Stimulated activated CD4-positive, alpha-beta T cell treated with anti-CD3 and anti-CD28 coated beads, Interleukin-4, amount 100 ng/mL, for 48 hours (primary cell): ENCODE measurements around the gene SEC31A.
A peak's percentile ranks its signal among the peaks of the same experiment; 100 is the strongest.
"Not testable (repeated sequence)": the region's sequence is repeated elsewhere in the genome, so short reads cannot be mapped to it uniquely, and the experiment has no call there.

Source experiments
- DNase-seq, 2 donors: peaks; one replicate each; pipeline ENCODE4 v3.0.0-alpha.2; 2020; ENCODE audit warnings: low read depth in 2 of 2

The SEC31A gene

DNA sequence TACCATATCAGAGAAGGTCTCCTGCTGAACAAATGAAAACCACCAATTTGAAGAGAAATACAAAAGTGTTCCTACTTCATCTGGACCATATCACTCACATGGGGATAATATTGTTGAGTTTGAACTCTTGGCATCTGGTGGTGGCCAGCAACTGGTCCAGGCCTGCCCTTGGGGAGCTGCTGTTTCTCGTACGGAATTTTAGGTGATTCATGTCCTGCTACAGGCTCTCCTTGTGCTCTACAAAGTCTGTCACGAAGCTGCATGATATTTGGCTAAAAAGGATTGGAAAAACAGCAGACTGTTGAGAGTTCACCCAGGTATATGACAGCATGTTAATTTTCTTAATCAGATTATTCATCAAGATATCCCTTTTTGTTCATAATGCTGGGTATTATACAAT is 42.2 kb downstream of the SEC31A start:
- DNase-seq = no peak

- no peak for DNase-seq
Measured at GRCh38 chr4:82842593-82842992, 48.4 kb downstream of the SEC31A start.

GRCh38 chr4:82839624-82840023 is 51.3 kb downstream of the SEC31A start:
- DNase-seq = no peak

GRCh38 chr4:82833696-82834313 is 57.1 kb downstream of the SEC31A start:
- no peak for DNase-seq

DNA sequence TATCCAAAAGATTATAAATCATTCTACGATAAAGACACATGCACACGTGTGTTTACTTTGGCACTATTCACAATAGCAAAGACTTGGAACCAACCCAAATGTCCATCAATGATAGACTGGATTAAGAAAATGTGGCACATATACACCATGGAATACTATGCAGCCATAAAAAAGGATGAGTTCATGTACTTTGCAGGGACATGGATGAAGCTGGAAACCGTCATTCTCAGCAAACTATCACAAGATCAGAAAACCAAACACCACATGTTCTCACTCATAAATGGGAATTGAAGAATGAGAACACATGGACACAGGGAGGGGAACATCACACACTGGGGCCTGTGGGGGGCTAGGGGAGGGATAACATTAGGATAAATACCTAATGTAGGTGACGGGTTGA is 57.9 kb downstream of the SEC31A start:
- DNase-seq = not testable (repeated sequence)

DNA sequence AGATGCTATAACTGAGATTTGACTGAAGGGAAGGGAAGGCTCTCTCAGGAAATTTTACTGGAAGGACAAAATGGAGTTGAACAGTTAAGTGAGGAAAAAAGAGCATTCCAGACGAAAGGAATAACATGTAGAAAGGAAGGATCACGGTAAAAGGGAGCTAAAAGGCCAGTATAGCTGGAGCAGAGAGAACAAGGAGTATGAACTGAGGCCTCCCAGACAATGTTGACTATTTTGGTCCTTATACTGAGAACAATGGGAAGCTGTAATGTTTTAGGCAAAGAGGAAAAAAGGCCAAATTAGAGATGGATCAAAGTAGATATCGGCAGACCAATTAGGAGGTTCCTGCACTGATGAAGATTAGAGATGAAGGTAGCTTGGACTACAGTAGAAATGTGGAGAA is 65.5 kb downstream of the SEC31A start:
- DNase-seq = no peak

GRCh38 chr4:82823062-82823461 is 67.9 kb downstream of the SEC31A start:
- no peak for DNase-seq

- DNase-seq = no peak
Measured at GRCh38 chr4:82820689-82821088, 70.3 kb downstream of the SEC31A start.

DNA sequence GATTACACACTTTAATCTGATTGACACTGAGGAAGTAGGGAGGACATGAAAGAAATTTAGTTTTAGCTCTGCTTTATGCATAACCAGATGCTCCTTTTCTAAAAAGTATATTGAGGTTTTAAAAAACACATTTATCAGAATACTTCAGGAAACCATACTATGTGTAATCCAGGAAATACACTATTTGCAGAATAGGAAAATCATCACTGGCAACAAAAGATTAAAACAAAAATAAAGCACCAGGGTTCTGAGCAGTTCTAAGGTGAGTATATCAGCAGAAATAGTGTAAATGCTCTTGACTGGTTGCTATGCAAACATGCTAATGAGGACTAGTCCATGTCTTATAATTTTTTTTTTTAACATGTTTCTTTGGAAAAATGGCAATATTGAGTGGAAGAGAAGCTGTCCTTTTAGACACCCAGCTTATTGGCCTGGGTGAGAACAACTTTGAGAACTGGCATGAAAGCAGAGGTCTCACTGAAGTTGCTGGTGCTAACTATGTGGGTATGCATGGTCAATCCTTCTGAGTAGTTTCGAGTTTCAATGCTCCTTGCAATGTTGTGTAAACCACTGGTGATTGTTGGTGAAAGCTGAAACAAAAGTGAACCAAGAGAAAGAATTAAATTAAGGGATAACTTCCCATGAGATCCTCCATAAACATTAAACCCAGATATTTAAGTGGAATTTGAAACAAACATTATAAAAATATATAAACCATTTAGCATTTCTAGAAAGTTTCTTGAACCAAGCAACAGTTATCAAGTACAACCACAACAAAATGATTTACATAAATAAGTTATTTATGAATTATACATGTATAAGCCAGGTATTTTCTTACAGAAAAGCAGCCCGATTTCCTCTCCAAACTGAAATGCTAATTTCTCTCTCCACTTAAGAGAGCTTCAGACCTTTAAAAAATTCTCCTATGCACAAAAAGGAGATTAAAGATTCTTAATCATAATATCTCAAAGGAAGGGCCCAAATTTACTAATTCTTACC is 72.0 kb downstream of the SEC31A start:
- no peak for DNase-seq

- not testable (repeated sequence) for DNase-seq
Measured at GRCh38 chr4:82816874-82817273, 74.1 kb downstream of the SEC31A start.

DNA sequence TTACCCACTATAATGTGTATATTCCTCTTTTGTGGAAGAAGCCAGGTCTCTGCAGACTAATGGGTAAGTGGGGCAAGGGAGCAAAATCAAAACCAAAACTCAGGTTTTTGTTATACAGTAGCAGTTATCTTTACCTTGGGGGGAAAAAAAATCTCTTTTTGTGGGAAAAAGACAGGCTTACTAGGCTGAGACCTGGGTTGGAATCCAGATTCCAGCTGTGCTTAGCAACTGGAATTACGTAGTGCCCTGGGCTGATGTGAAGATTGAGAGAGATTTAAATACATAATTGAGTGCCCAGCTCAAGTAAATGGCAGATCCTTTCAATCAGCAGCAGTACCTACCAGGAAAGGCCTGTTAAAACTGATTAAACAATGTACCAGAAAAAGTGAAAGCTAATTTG is 76.9 kb downstream of the SEC31A start:
- DNase-seq = no peak

- no peak for DNase-seq
Measured at GRCh38 chr4:82811838-82812341, 79.1 kb downstream of the SEC31A start.

- no peak for DNase-seq
Measured at GRCh38 chr4:82811392-82811791, 79.6 kb downstream of the SEC31A start.

GRCh38 chr4:82810176-82810575 is 80.8 kb downstream of the SEC31A start:
- DNase-seq = no peak

- no peak for DNase-seq
Measured at GRCh38 chr4:82809619-82810018, 81.3 kb downstream of the SEC31A start.

DNA sequence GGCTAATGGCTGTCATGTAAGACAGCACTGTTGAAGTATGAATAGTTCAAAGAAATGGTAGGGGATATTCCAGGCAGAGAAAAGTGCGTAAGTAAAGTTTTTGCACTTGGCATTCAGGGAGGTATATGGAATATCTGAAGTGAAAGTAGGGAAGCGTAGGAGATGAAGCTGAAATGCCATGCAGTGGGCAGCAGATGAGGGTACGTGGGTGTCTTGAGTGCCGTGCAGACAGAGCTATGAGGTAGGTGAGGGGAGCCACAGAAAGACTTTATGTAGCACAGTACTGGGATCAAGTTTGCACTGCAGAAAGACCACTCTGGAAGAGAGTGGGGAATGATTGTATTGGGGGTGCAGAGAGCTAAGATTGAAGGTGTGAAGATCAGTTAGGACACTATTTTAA is 87.2 kb downstream of the SEC31A start:
- DNase-seq = no peak

DNA sequence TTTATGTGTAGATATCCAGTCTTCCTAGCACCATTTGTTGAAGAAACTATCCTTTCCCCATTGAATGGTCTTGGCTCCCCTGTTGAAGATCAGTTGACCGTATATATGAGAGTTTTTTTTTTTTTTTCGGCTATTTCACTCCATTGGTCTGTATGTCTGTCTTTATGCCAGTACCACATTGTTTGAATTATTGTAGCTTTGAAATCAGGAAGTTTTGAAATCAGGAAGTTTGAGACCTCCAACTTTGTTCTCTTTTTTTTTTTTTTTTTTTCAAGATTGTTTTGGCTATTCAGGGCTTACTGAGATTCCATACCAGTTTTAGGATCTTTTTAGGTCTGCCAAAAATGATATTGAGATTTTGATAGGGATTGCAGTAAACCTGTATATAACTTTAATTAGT is 88.0 kb downstream of the SEC31A start:
- no peak for DNase-seq

DNA sequence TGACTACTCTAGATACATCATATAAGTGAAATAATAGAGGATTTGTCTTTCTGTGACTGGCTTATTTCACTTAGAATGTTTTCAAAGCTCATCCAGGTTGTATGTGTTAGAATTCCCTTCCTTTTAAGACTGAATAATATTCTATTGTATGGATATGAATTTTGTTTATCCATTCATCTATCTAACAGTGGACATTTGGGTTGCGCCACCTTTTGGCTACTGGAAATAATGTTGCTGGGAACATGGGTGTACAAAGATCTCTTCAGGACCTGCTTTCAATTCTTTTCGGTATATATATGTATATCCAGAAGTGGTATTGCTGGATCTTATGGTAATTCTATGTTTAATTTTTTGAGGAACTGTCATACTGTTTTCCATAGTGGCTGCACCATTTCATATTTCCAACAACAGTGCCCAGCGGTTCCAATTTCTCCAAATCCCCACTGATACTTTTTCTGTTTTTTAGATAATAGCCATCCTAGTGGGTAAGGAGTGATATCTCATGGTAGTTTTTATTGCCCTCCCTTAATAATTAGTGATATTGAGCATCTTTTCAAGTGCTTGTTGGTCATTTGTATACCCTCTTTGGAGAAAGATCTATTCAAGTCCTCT is 88.9 kb downstream of the SEC31A start:
- no peak for DNase-seq

DNA sequence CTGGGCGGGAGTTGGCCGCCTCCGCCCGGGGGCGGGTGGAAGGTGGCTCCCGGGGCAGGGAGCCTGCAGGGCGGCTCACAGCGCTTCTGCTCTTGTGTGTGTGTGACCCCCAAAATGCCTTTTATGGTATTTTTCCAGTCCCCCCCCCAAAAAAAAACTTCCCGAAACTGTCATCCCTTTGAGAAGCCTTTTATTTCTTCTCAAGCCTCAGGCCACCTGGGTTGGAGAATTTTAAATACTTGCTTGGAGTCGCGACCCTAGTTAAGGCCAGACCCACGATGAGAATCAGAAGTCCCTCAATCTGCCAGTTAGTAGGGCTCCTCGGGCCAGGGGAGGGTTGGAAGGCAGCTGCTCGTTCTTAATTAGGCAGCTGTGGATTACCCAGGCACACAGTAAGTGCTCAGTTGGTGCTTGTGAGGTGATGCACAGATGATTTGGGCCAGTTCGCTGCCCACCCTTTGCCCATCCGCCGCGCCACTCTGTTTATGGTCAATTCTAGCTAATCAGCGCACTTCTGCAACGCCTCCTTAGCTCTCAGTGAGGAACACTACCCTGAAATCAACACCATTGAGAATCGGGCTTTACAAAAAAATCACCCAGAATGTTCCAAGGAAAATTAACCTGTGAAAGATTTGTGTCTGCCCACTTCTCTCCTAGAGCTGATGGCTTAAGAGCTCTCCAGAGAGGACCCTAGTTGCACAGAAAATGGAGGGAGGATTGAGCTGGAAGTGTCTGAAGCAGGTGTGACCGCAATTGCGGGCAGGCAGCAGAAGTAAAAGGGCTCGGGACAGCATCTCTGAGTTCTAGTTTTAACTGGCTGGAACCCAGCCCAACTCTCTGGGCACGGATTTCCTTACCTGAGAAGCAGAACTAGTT is 91.7 kb downstream of the SEC31A start:
- no peak for DNase-seq

GRCh38 chr4:82798168-82799005 is 92.6 kb downstream of the SEC31A start, which contains the start of gene SCD5:
TSS of gene SCD5 (minus strand) at chr4:82798796. CDS start at chr4:82798537, 259 bp downstream.
- DNase-seq = peak; percentile 22 to 40
